ENCODE data around the gene NCBP3. TPM values are rescaled to one million over a fixed set of nuclear protein-coding genes. Genes with fewer than 3 reads are reported as not detected.

Gene NCBP3
- total RNA-seq, 1 donor: 22.9 TPM

DNA sequence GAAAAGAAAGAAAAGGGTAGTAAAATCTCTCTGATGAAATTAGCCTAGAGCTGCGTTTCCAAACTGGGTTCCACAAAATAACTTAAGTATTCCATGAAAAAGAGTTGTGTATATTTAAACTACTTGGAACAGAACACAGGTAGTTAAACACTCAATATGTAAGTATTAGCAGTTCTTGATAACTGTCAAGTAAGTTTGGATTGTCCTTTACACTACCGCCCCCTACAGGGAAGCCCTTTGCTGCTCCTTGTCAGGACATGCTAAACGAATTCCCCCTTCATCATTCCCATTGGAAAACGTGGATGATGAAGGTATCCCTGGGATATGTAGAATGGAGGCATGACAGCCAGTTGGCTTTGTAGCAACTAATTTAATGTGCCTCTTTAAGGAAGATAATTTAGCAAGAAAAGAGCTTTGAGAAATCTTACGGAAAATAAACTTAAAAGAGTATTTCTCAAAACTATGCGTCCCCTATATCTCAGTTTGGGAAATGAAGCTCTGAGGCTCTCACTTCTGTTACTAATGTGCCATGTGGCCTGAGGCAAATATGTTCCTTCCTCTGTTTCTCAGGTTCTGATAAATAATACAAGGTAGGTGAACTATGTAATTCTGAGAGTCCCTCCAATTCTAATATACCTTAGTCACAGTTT is 18.8 kb downstream of the NCBP3 start:
- peak; percentile 85 for DNase-seq (ENCODE audit: low read depth)
- no peak overlapping the region for H3K4me3 ChIP-seq (ENCODE audit: low read depth, low read length)
- TF ChIP-seq, protein P1, sequence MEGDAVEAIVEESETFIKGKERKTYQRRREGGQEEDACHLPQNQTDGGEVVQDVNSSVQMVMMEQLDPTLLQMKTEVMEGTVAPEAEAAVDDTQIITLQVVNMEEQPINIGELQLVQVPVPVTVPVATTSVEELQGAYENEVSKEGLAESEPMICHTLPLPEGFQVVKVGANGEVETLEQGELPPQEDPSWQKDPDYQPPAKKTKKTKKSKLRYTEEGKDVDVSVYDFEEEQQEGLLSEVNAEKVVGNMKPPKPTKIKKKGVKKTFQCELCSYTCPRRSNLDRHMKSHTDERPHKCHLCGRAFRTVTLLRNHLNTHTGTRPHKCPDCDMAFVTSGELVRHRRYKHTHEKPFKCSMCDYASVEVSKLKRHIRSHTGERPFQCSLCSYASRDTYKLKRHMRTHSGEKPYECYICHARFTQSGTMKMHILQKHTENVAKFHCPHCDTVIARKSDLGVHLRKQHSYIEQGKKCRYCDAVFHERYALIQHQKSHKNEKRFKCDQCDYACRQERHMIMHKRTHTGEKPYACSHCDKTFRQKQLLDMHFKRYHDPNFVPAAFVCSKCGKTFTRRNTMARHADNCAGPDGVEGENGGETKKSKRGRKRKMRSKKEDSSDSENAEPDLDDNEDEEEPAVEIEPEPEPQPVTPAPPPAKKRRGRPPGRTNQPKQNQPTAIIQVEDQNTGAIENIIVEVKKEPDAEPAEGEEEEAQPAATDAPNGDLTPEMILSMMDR (IDR thresholded peaks at IDR 0.05; ENCODE audit: insufficient read depth, low read length): peak; percentile 89

DNA sequence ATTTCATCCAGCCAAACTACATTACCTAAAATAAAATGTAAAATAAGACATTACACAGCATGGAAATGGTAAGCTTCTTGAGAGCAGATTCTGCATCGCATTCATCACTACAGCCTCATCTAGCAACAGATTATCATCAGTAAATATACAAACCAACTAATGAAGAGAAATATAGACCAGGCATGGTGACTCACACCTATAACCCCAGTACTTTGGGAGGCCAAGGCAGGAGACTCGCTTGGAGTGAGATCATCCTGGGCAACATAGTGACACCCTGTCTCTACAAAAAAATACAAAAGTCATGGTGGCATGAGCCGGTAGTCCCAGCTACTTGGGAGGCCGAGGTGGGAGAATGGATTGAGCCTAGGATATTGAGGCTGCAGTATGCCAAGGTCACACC is 19.9 kb downstream of the NCBP3 start:
- H3K4me3 ChIP-seq (ENCODE audit: low read depth, low read length): no peak overlapping the region
- TF ChIP-seq, protein P1 (IDR thresholded peaks at IDR 0.05; ENCODE audit: insufficient read depth, low read length): no peak
- no peak for DNase-seq (ENCODE audit: low read depth)

DNA sequence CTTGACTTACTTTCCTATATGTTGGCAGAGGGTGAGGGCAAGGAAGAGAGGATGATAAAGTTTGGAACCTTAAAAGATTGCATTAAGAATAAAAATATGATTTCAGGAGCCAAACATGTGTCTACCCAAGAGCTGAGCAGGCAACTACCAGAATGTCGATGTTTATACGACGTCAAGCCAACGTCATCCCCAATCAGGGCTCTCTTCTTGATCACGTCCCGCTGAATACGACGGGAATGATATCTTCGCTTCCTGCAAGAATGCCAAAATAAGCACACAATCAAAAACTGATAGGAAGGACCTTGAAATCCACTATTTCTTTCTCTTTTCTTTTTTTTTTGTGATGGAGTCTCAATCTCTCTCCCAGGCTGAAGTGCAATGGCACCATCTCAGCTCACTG is 24.9 kb downstream of the NCBP3 start:
- H3K4me3 ChIP-seq (ENCODE audit: low read depth, low read length): no peak overlapping the region

DNA sequence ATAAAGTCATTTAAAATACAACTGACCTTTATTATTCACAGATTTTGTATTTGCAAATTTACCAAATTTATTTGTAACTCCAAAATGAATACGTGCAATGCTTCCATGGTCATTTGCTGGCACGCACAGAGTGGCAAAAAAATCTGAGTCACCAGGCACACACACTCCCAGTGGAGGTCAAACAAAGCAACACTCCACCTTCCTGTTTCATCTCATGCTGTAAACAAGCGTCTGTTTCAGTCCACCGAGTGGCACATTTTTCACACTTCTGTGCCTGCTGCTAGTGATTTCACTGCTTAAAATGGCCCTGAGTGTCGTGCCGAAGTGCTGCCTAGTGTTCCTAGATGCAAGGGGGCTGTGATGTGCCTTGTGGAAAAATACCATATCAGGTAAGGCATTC is 27.3 kb downstream of the NCBP3 start:
- no peak for DNase-seq (ENCODE audit: low read depth)
- TF ChIP-seq, protein P1 (IDR thresholded peaks at IDR 0.05; ENCODE audit: insufficient read depth, low read length): no peak
- H3K4me3 ChIP-seq (ENCODE audit: low read depth, low read length): no peak overlapping the region

More for the DNA sequence above, 24.9 kb downstream of the NCBP3 start:
- TF ChIP-seq, protein P1 (IDR thresholded peaks at IDR 0.05; ENCODE audit: insufficient read depth, low read length): no peak
- no peak for DNase-seq (ENCODE audit: low read depth)

DNA sequence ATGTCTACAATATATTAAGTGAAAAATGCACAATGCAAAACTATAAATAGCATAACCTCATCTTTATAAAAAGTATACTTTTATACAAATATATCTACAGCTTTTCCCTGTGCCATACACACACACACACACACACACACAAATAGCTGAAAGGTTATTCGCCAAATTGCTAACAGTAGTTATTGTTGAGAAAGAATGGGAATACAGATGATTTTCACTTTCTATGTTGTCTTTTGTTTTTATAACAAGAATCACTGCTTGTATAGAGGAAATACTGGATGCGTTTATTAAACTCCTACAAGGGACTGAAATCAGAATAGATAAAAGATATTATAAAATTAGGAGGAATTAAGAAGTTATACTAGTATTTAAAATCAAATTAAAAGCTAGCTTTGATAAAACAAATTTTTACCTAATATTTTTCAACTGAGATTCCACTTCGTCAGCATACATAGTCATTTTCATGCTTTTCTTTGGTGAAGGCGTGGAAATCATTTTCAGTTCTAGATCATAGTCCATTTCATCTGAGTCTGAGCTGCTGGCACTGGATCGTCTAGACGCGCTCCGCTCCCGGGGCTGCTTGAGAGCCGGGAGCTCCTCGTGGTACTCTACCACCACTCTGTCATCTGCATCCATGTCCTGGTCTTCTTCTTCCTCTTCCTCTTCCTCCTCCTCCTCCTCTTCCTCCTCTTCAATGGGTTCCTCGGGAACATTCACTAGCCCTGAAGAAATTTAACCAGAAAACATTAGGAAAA is 28.0 kb downstream of the NCBP3 start:
- H3K4me3 ChIP-seq (ENCODE audit: low read depth, low read length): no peak overlapping the region
- DNase-seq (ENCODE audit: low read depth): no peak
- TF ChIP-seq, protein P1 (IDR thresholded peaks at IDR 0.05; ENCODE audit: insufficient read depth, low read length): no peak

DNA sequence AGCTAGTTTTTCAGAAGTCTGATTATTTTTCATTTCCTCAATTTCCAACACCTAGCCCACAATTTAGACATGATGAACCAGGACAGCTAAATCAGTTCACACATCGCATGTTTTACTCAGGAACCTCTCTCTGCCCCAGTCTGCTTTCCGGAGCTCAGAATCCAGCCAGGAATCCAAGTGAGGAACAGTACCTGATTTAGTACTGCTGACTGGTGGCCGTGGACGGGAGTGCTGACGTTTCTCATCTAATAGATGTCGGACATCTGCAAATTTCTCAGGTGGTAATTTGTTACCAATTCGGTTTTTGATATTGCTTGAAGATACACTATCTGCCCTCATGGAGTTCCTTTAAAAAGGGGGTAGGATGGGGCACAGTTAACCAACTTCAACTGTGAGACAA is 30.1 kb downstream of the NCBP3 start:
- no peak for DNase-seq (ENCODE audit: low read depth)
- TF ChIP-seq, protein P1 (IDR thresholded peaks at IDR 0.05; ENCODE audit: insufficient read depth, low read length): no peak
- no peak overlapping the region for H3K4me3 ChIP-seq (ENCODE audit: low read depth, low read length)

Data from fibroblast of the aortic adventitia (primary cell).